Colonic mucosa (tissue), 4 donors: ENCODE results near the gene USF3. TPM values are rescaled to one million over a fixed set of nuclear protein-coding genes. Genes with fewer than 3 reads are reported as not detected.
"Not testable (repeated sequence)": the region's sequence is repeated elsewhere in the genome, so short reads cannot be mapped to it uniquely, and the experiment has no call there.

ENCODE experiments used
- DNase-seq: peaks from one replicate; pipeline ENCODE4 v3.0.0-alpha.2; 2020
- H3K27ac ChIP-seq: fragments of 200-600 bp; one replicate; pipeline ENCODE4 v1.8.0; 2021
- H3K27me3 ChIP-seq: fragments of 200-600 bp; one replicate; pipeline ENCODE4 v1.8.0; 2021
- H3K36me3 ChIP-seq: fragments of 200-600 bp; one replicate; pipeline ENCODE4 v1.8.0; 2021
- H3K4me1 ChIP-seq: fragments of 200-600 bp; one replicate; pipeline ENCODE4 v1.8.0; 2021; ENCODE audit warnings: mild to moderate bottlenecking
- H3K4me3 ChIP-seq: fragments of 200-600 bp; one replicate; pipeline ENCODE4 v1.8.0; 2021
- H3K9ac ChIP-seq, 2 donors: one replicate each; pipeline ENCODE4 v1.7.0; 2013; ENCODE audit warnings: control low read depth in 2 of 2, low read depth in 2 of 2, low read length in 2 of 2
- H3K9me3 ChIP-seq: fragments of 200-600 bp; one replicate; pipeline ENCODE4 v1.8.0; 2021
- CTCF ChIP-seq: fragments of 200-600 bp; IDR thresholded peaks from one replicate; pipeline ENCODE4 v1.8.0; 2022; ENCODE audit warnings: antibody characterized with exemption, mild to moderate bottlenecking
- intact Hi-C: fragments of 100-400 bp; cut with DNase I; formaldehyde crosslinking; loops from one replicate; pipeline ENCODE4 v1.14.1; 2022
- total RNA-seq, 2 donors: library from RNA; stranded (reverse); fragmentation: NEBNext Ultra II Directional in 1 of 2; extraction: Animal tissue kit (Norgen Biotek cat#: 25700) in 1 of 2; gene quantifications; one replicate each; pipeline ENCODE4 v1.2.1, GENCODE V29; 2021
- donor health status: healthy.
- donor health status: DM: no; HTN: no; CAD: no.
- donor health status: DM: no; HTN: no; CAD: no.

The USF3 gene
- total RNA-seq, 2 donors from 2014 or later = 18.4 to 22.7 TPM

- DNase-seq = no peak
- no peak for TF ChIP-seq CTCF
- H3K36me3 ChIP-seq = no peaks in the 10 kb centered on the region
- H3K4me3 ChIP-seq = no peak overlapping the region
- no peaks in the 10 kb centered on the region for H3K27me3 ChIP-seq
- no peaks in the 10 kb centered on the region for H3K4me1 ChIP-seq
- H3K27ac ChIP-seq = no peak overlapping the region
- H3K9me3 ChIP-seq = peaks cover 4% of the 10 kb centered on the region
- H3K9ac ChIP-seq = no peak overlapping the region
- intact Hi-C loops = no loop called here
Measured at GRCh38 chr3:113643583-113643982, 52.9 kb downstream of the USF3 start.

DNA sequence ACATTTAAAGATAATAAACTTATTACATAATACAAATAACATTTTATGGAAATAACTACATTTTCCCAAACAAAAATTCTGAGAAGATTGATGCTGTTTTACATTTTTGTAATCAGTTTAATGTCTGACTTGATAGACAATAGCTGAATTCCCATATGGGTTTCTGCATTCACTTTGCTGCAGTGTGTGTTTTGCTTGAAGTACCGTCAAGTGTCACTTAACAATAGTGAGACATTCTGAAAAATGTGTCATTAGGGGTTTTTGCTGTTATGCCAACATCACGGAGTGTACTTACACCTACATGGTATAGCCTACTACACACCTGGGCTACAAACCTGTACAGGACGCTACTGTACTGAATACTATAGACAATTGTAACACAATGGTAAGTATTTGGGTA lies 57.5 kb downstream of the USF3 start:
- no peak overlapping the region for H3K9ac ChIP-seq
- no peaks in the 10 kb centered on the region for H3K27me3 ChIP-seq
- TF ChIP-seq CTCF = no peak
- no peaks in the 10 kb centered on the region for H3K4me1 ChIP-seq
- H3K36me3 ChIP-seq = no peaks in the 10 kb centered on the region
- no peaks in the 10 kb centered on the region for H3K9me3 ChIP-seq
- intact Hi-C loops = no loop called here
- no peak overlapping the region for H3K4me3 ChIP-seq
- no peak for DNase-seq
- no peak overlapping the region for H3K27ac ChIP-seq

- no peaks in the 10 kb centered on the region for H3K27me3 ChIP-seq
- intact Hi-C loops = no loop called here
- DNase-seq = no peak
Measured at GRCh38 chr3:113637756-113638155, 58.7 kb downstream of the USF3 start.

GRCh38 chr3:113636034-113636433 lies 60.4 kb downstream of the USF3 start:
- H3K9me3 ChIP-seq, H3K9ac ChIP-seq, H3K36me3 ChIP-seq, intact Hi-C loops, H3K27ac ChIP-seq, DNase-seq, H3K4me1 ChIP-seq, H3K27me3 ChIP-seq, H3K4me3 ChIP-seq: not testable (repeated sequence)

More at GRCh38 chr3:113637756-113638155, 58.7 kb downstream of the USF3 start:
- no peak overlapping the region for H3K4me3 ChIP-seq
- H3K9ac ChIP-seq = no peak overlapping the region
- no peaks in the 10 kb centered on the region for H3K36me3 ChIP-seq
- no peak for TF ChIP-seq CTCF
- H3K4me1 ChIP-seq = no peaks in the 10 kb centered on the region
- no peak overlapping the region for H3K27ac ChIP-seq
- H3K9me3 ChIP-seq = no peaks in the 10 kb centered on the region

- Histone ChIP-seq H3K36me3 (no peaks in the 10 kb centered on the region), H3K4me3 (no peak overlapping the region), H3K27me3 (no peaks in the 10 kb centered on the region), H3K9ac (no peak overlapping the region), H3K27ac (no peak overlapping the region), H3K4me1 (no peaks in the 10 kb centered on the region), H3K9me3 (no peaks in the 10 kb centered on the region)
- no peak for TF ChIP-seq CTCF
- intact Hi-C loops = no loop called here
- no peak for DNase-seq
Measured at GRCh38 chr3:113634782-113635474, 61.5 kb downstream of the USF3 start.

- Histone ChIP-seq H3K27ac (no peak overlapping the region), H3K36me3 (no peaks in the 10 kb centered on the region), H3K9me3 (no peaks in the 10 kb centered on the region), H3K4me3 (no peak overlapping the region), H3K4me1 (no peaks in the 10 kb centered on the region), H3K9ac (no peak overlapping the region), H3K27me3 (no peaks in the 10 kb centered on the region)
- no peak for TF ChIP-seq CTCF
- intact Hi-C loops = no loop called here
- DNase-seq = peak; percentile 45
Measured at GRCh38 chr3:113631573-113631972, 64.9 kb downstream of the USF3 start.
